Stimulated activated CD8-positive, alpha-beta memory T cell treated with anti-CD3 and anti-CD28 coated beads, Interleukin-4, amount 100 ng/mL, for 1 hour (primary cell): Measurements from ENCODE around the gene FAM200B.
"Not testable (repeated sequence)": the region's sequence is repeated elsewhere in the genome, so short reads cannot be mapped to it uniquely, and the experiment has no call there.

Experiments used
- DNase-seq, 2 donors: peaks; one replicate each; pipeline ENCODE4 v3.0.0-alpha.2; 2020; ENCODE audit warnings: low read depth in 2 of 2, low spot score in 1 of 2

The FAM200B gene

GRCh38 chr4:15695729-15696128, 14.1 kb downstream of the FAM200B start:
- no peak for DNase-seq

- no peak for DNase-seq
These were observed 15.2 kb downstream of the FAM200B start for GRCh38 chr4:15696866-15697265.

- no peak for DNase-seq
These were observed 21.3 kb downstream of the FAM200B start, which contains the start of gene BST1 for GRCh38 chr4:15702941-15703403. Gene BST1, plus strand, starts transcription at chr4:15703065. Its CDS starts 80 bp downstream, at chr4:15703145.

GRCh38 chr4:15703439-15703838, 21.8 kb downstream of the FAM200B start:
- no peak for DNase-seq

GRCh38 chr4:15704129-15704528, 22.5 kb downstream of the FAM200B start:
- no peak for DNase-seq

GRCh38 chr4:15706646-15707362, 25.2 kb downstream of the FAM200B start:
- no peak for DNase-seq

GRCh38 chr4:15707363-15707715, 25.7 kb downstream of the FAM200B start:
- no peak for DNase-seq

GRCh38 chr4:15711762-15712161, 30.1 kb downstream of the FAM200B start:
- no peak for DNase-seq

- DNase-seq: no peak
These were observed 30.6 kb downstream of the FAM200B start for GRCh38 chr4:15712214-15712613.

- DNase-seq: no peak
These were observed 32.5 kb downstream of the FAM200B start for GRCh38 chr4:15714141-15714540.

- no peak for DNase-seq
These were observed 33.2 kb downstream of the FAM200B start for GRCh38 chr4:15714646-15715435.

- DNase-seq: no peak
These were observed 34.5 kb downstream of the FAM200B start for GRCh38 chr4:15716115-15716514.

- DNase-seq: no peak
These were observed 35.5 kb downstream of the FAM200B start for GRCh38 chr4:15717086-15717485.

GRCh38 chr4:15717657-15718416, 36.2 kb downstream of the FAM200B start:
- DNase-seq: no peak

GRCh38 chr4:15718465-15718864, 36.8 kb downstream of the FAM200B start:
- no peak for DNase-seq

GRCh38 chr4:15718959-15719358, 37.3 kb downstream of the FAM200B start:
- no peak for DNase-seq

GRCh38 chr4:15719506-15719905, 37.9 kb downstream of the FAM200B start:
- DNase-seq: no peak

GRCh38 chr4:15720851-15721250, 39.2 kb downstream of the FAM200B start:
- no peak for DNase-seq

GRCh38 chr4:15725608-15726007, 44.0 kb downstream of the FAM200B start:
- no peak for DNase-seq

GRCh38 chr4:15729910-15730533, 48.4 kb downstream of the FAM200B start:
- no peak for DNase-seq

- not testable (repeated sequence) for DNase-seq
These were observed 51.4 kb downstream of the FAM200B start for GRCh38 chr4:15733061-15733460.
